Activated naive CD8-positive, alpha-beta T cell treated with anti-CD3 and anti-CD28 coated beads for 36 hours (primary cell): Measurements from ENCODE around the gene MRPL21. TPM values are rescaled to one million over a fixed set of nuclear protein-coding genes. Genes with fewer than 3 reads are reported as not detected.
"Not testable (repeated sequence)": the region's sequence is repeated elsewhere in the genome, so short reads cannot be mapped to it uniquely, and the experiment has no call there.

Experiments
- DNase-seq: peaks from one replicate; pipeline ENCODE4 v3.0.0; 2021
- H3K27ac Mint-ChIP-seq: one replicate; pipeline ENCODE4 v1.8.0; 2022; ENCODE audit warnings: mild to moderate bottlenecking, moderate library complexity, mixed read lengths
- H3K27me3 Mint-ChIP-seq: one replicate; pipeline ENCODE4 v1.8.0; 2022; ENCODE audit warnings: mild to moderate bottlenecking, mixed read lengths
- H3K36me3 Mint-ChIP-seq: one replicate; pipeline ENCODE4 v1.8.0; 2021; ENCODE audit warnings: mild to moderate bottlenecking, mixed read lengths
- H3K4me1 Mint-ChIP-seq: one replicate; pipeline ENCODE4 v1.8.0; 2021; ENCODE audit warnings: mixed read lengths
- H3K4me3 Mint-ChIP-seq: one replicate; pipeline ENCODE4 v1.8.0; 2022; ENCODE audit warnings: mild to moderate bottlenecking, moderate library complexity, mixed read lengths
- H3K9me3 Mint-ChIP-seq: one replicate; pipeline ENCODE4 v1.8.0; 2022; ENCODE audit warnings: mixed read lengths
- total RNA-seq, 2 experiments: library from RNA; stranded (reverse); gene quantifications; one replicate each; pipeline ENCODE4 v1.2.3, GENCODE V29; 2021

Gene MRPL21
- total RNA-seq, 2 experiments from 2014 or later, result 118 to 127 TPM

DNA sequence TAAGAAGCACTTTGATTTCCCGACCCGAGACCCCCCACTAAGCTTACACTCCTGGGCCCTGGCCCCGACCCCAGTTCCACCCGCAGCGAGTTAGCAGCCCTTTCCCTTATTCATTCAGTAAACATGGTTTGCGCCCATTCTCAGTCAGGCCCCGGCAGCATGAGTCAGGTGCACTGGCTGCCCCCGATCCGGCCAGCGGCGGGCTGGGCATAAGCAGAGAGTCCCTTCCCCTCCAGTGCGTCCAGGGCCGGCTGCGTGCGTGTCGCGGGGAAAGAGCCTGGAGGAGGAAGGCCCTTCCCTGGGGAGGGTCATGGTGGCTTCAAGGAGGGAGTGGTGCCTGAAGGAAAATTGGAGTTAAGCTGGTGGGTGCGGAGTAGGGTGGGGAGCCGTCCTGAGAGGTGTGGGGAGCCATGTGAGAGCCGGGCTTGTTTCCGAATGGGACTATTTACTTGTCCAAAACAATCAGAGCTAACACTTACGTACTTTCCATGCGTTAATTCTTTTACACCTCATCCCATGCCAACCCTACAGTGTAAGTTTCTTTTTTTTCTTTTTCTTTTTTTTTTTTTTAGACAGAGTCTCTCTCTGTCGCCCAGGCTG lies 716 bp upstream of the MRPL21 start:
- peak overlapping the region; percentile 99 for H3K4me3 Mint-ChIP-seq
- H3K9me3 Mint-ChIP-seq, result no peaks in the 10 kb centered on the region
- peak; percentile 24 for DNase-seq
- H3K27ac Mint-ChIP-seq, result peak overlapping the region; percentile 93
- H3K36me3 Mint-ChIP-seq, result peaks cover 25% of the 10 kb centered on the region
- peaks cover 34% of the 10 kb centered on the region for H3K4me1 Mint-ChIP-seq
- H3K27me3 Mint-ChIP-seq, result no peaks in the 10 kb centered on the region

DNA sequence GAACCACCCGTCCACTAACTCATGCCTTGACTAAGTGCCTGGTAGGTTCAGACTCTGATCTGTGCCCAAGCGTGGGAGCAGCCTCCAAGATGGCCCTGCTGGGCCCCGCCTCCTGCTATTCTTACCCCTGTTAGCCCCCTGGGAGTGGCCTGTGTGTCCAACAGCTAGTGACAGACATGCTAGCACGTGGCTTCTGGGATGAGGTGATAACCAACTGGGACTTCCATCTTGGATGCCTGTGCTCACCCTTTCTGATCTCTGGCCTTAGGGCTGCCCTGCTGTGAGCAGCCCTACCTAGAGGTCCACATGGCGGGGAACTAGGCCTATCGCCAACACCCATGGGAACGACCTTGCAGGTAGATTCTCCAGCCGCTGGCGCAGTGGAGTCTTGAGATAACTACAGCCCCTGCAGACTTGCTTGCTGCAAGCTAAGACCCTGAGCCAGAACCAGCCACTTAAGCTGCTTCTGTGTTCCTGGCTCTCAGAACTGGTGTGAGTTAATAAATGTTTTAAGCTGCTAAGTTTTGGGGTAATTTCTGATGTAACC lies 2.7 kb downstream of the MRPL21 start:
- no peak overlapping the region for H3K27ac Mint-ChIP-seq
- DNase-seq, result no peak
- H3K9me3 Mint-ChIP-seq, result no peaks in the 10 kb centered on the region
- H3K36me3 Mint-ChIP-seq, result peaks cover 16% of the 10 kb centered on the region
- no peaks in the 10 kb centered on the region for H3K27me3 Mint-ChIP-seq
- no peak overlapping the region for H3K4me3 Mint-ChIP-seq
- peaks cover 34% of the 10 kb centered on the region for H3K4me1 Mint-ChIP-seq

DNA sequence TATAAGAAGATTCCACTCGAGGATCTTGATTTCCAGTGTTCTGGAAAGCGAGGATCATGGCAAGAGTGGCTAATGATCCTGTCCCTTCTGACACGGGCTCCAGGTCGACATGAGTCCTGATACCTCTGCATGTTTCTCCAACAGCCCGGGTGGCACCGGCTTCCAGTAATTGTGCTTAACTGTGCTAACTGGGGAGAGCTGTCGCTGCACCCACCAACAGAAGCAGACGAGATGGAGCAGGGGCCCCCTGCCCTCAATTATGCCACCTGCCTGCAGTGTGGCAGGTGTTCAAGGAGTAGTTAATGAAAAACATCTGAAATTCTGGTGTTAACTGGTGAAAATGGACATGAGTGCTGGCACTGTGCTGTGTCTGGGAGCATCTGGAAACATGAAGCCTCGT lies 6.2 kb downstream of the MRPL21 start:
- peaks cover 8% of the 10 kb centered on the region for H3K36me3 Mint-ChIP-seq
- H3K27me3 Mint-ChIP-seq, result no peaks in the 10 kb centered on the region
- no peak overlapping the region for H3K4me3 Mint-ChIP-seq
- no peak overlapping the region for H3K27ac Mint-ChIP-seq
- H3K4me1 Mint-ChIP-seq, result peaks cover 24% of the 10 kb centered on the region
- H3K9me3 Mint-ChIP-seq, result no peaks in the 10 kb centered on the region
- no peak for DNase-seq

DNA sequence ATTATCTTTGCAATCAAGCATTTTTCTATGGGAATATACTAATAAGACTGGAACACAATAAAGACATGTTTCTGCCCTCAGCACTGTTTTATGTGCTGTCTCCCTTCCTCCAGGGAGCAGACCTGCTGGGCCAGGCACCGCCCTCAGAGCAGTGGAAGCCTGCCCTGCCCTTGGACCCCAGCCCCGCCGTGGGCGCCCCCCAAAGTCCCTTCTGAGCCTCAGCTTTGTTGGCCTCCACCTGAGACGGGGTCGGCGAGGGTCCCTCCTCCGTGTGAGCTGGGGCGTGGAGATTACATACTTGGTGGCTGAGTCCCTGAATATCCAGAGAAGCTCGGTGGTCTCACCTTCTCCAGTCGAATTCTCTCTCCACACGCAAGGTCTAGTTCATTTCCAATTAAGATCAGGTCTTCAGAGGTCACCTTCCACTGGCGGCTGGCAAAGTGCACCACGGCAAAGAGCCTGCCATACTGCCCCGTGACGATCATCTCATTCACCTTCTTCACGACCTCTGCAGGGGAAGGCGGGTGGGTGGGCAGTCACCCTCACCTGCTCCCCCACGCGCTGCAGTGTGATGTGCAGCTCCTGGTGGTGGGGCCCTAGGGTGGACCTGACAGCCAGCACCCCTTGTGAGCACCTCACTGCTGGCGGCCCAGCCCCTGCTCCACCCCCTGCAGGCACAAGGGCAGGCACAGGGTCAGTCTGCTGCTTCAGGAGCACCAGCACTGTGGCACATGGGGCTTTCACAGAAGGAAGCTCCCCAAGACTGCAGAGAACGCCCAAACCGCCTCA lies 7.3 kb downstream of the MRPL21 start:
- H3K27me3 Mint-ChIP-seq, result no peaks in the 10 kb centered on the region
- no peaks in the 10 kb centered on the region for H3K9me3 Mint-ChIP-seq
- no peak overlapping the region for H3K4me3 Mint-ChIP-seq
- H3K27ac Mint-ChIP-seq, result no peak overlapping the region
- DNase-seq, result no peak
- H3K36me3 Mint-ChIP-seq, result peaks cover 8% of the 10 kb centered on the region
- H3K4me1 Mint-ChIP-seq, result peaks cover 15% of the 10 kb centered on the region

DNA sequence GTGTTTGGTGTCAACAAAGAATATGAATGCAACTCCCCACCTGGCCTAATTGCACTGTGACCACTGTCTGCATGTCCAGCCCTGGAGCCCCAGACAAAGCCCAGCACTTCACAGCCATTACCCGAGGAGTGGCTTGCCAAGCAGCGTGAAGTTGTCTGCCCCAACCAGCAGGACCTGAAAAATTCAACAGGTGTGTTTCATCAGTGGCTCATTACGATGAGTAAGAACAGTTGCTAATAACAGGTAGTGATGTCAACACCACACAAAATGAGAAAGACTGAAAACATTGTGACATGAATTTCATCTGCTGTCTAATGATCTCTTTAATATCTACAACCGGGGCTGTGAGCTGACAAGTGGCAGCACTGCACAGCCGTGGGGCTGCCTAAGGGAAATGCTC lies 10.3 kb downstream of the MRPL21 start:
- peak overlapping the region; percentile 8 for H3K27ac Mint-ChIP-seq
- H3K27me3 Mint-ChIP-seq, result no peaks in the 10 kb centered on the region
- H3K36me3 Mint-ChIP-seq, result peaks cover 6% of the 10 kb centered on the region
- H3K4me1 Mint-ChIP-seq, result peaks cover 9% of the 10 kb centered on the region
- DNase-seq, result no peak
- H3K9me3 Mint-ChIP-seq, result no peaks in the 10 kb centered on the region
- H3K4me3 Mint-ChIP-seq, result no peak overlapping the region

DNA sequence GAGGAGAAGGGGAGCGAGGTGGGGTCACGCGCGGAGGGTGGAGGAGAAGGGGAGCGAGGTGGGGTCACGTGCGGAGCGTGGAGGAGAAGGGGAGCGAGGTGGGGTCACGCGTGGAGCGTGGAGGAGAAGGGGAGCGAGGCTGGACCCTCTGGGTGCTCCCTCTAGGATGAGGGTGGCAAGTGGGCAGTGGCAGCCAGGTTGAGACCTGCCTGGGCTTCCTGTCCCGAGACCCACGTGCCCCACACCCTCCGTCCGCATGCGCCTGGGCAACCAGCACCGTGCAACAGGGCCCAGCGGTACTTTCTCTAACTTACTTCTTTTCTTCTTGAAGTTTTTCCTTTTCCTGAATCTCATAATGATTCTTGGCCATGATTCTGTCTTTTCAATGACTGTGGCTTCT lies 11.1 kb downstream of the MRPL21 start:
- H3K27ac Mint-ChIP-seq, result peak overlapping the region; percentile 8
- peaks cover 9% of the 10 kb centered on the region for H3K4me1 Mint-ChIP-seq
- no peak for DNase-seq
- H3K27me3 Mint-ChIP-seq, result no peaks in the 10 kb centered on the region
- H3K4me3 Mint-ChIP-seq, result no peak overlapping the region
- H3K36me3 Mint-ChIP-seq, result peaks cover 6% of the 10 kb centered on the region
- no peaks in the 10 kb centered on the region for H3K9me3 Mint-ChIP-seq

DNA sequence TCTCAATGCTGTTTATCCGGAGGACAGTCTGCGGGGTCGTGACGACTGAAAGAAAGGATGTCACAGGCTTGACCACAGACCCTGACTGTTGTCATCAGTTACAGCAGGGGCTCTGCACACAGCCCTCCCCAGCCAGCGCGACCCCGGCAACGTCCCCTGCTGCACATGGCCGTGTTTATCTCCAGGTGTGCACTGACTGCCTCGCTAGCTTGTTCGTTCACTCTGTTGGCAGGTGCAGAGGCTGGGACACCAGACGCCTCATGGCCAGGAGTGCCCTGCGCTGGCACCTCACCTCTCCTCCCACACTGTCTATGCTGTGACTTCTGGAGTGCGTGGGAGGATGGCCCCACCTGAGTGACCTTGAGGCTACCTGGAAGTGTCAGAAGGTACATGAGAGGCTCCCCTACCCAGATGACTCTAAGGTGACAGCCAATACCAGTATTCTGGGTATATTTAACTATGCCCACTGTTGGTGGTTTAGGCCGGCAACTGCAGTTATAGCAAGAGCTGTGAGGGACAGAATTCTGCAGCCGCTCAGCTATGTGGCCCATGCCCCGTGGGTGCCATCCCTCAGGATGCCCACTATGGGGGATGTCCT lies 12.2 kb downstream of the MRPL21 start:
- Mint-ChIP-seq H3K4me1 (peaks cover 9% of the 10 kb centered on the region), H3K36me3 (peaks cover 8% of the 10 kb centered on the region)

DNA sequence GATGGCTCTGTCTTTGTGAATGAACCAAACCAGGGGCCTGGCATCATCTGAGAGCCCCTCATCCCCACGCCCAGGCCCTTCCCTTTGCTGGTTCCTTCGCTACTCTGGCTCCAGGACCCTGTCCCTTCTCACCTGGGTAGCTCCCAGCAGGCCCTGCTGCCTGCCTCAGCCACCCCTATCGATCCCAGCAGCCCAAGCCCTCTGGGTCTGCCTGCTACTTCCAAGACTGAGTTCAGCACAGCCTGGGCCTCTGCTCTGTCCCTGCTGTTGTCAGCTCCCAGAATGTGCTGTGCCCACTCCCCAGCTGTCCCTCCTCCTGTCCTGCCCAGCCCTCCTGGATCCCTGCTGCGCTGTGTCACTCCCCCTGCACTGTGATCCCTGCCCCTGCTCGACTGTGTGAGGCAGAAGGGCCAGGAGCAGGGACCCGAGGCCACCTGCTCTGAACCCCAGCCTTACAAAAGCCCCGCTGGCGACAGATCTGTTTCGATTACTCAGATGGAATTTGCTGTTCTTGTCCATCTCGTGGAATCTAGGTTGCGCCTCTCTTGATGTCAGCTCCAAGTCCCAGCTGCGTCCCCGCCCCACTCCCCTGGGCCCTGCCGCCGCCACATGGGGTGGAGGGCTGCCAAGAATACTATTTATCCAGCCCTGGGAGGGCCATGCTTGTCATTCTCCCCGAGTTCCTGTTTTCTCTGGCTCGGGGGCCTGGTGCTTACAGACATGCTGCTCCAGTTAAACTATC lies 13.0 kb downstream of the MRPL21 start:
- Mint-ChIP-seq H3K4me3 (no peak overlapping the region), H3K9me3 (no peaks in the 10 kb centered on the region), H3K27ac (no peak overlapping the region), H3K27me3 (no peaks in the 10 kb centered on the region), H3K36me3 (peaks cover 8% of the 10 kb centered on the region), H3K4me1 (peaks cover 9% of the 10 kb centered on the region)
- DNase-seq, result no peak

More for the DNA sequence above, 12.2 kb downstream of the MRPL21 start:
- Mint-ChIP-seq H3K27me3 (no peaks in the 10 kb centered on the region), H3K9me3 (no peaks in the 10 kb centered on the region), H3K4me3 (no peak overlapping the region), H3K27ac (no peak overlapping the region)
- no peak for DNase-seq

DNA sequence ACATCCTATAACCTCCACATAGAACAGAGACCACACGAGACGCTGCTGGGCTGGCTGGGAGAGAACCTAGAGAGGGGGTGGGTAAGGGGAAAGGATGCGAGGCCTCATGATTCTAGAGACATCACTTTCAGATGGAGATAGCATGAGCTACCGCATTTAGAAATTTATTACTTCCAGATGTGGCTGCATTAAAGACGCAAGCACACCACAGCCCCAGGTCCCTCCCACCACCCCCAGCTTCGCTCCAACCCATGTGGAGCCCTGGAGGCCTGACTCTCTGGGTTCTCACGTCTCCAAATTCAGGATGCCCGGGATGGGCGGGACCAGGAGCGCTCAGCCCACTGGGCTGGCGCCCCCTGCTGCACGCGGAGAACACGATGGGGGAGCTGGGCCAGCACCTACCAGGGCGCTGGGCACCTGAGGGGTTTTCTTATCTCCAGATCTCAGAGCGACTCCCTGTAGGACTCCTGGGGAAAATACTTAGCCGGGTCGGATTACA lies 13.6 kb downstream of the MRPL21 start:
- Mint-ChIP-seq H3K9me3 (no peaks in the 10 kb centered on the region), H3K36me3 (peaks cover 8% of the 10 kb centered on the region), H3K4me1 (peaks cover 9% of the 10 kb centered on the region), H3K4me3 (no peak overlapping the region), H3K27ac (no peak overlapping the region), H3K27me3 (no peaks in the 10 kb centered on the region)
- DNase-seq, result no peak

DNA sequence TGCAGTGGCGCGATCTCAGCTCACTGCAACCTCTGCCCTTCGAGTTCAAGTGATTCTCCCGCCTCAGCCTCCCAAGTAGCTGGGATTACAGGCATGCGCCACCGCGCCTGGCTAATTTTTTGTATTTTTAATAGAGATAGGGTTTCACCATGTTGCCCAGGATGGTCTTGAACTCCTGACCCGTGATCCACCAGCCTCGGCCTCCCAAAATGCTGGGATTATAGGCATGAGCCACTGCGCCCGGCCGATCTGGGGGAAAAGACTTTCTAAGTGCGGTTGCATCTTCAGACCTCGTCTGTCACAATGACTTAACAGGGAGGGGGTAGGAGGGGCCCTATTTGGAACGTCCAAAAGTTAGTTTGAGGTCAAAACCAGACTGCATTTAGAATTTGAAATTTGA lies 18.8 kb downstream of the MRPL21 start:
- H3K36me3 Mint-ChIP-seq, H3K27me3 Mint-ChIP-seq, DNase-seq, H3K4me3 Mint-ChIP-seq, H3K9me3 Mint-ChIP-seq, H3K4me1 Mint-ChIP-seq, H3K27ac Mint-ChIP-seq: not testable (repeated sequence)

DNA sequence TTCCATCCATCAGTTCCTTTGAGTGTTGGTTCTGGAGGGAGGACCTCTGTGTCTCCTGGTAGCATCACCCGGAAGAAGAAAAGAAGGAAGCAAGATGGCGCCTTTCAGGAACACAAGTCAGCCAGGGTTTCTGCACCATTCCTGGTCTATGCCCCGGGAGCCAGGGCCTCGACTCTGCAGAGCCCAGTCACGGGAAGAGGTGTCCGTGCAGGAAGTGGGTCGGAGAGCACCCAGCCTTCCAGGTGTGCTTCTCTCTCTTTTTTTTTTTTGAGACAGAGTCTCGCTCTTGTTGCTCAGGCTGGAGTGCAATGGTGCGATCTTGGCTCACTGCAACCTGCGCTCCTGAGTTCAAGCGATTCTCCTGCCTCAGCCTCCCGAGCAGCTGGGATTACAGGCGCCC lies 21.2 kb downstream of the MRPL21 start:
- no peaks in the 10 kb centered on the region for H3K27me3 Mint-ChIP-seq
- H3K9me3 Mint-ChIP-seq, result no peaks in the 10 kb centered on the region
- no peak overlapping the region for H3K4me3 Mint-ChIP-seq
- no peak for DNase-seq
- H3K27ac Mint-ChIP-seq, result no peak overlapping the region
- H3K4me1 Mint-ChIP-seq, result no peaks in the 10 kb centered on the region
- H3K36me3 Mint-ChIP-seq, result peaks cover 6% of the 10 kb centered on the region

DNA sequence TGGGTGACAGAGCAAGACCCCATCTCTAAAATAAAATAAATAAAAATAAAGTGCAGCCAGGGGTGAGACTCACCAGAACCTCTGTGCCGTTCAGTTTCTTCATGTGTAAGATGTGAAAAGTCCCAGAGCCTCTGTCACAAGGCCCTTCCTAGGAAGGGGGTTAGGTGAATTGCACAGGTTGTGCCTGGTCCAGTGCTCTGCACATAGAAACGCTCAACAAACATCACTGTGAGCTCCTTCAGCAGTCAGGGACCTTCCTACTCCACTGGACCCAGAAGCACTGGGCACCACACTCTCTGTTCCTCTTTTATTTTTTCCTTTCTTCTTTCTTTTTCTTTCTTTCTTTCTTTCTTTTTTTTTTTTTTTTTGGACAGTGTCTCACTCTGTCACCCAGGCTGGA lies 22.3 kb downstream of the MRPL21 start:
- no peaks in the 10 kb centered on the region for H3K9me3 Mint-ChIP-seq
- no peaks in the 10 kb centered on the region for H3K27me3 Mint-ChIP-seq
- no peak for DNase-seq
- H3K27ac Mint-ChIP-seq, result no peak overlapping the region
- H3K4me3 Mint-ChIP-seq, result no peak overlapping the region
- H3K4me1 Mint-ChIP-seq, result no peaks in the 10 kb centered on the region
- H3K36me3 Mint-ChIP-seq, result peaks cover 4% of the 10 kb centered on the region

DNA sequence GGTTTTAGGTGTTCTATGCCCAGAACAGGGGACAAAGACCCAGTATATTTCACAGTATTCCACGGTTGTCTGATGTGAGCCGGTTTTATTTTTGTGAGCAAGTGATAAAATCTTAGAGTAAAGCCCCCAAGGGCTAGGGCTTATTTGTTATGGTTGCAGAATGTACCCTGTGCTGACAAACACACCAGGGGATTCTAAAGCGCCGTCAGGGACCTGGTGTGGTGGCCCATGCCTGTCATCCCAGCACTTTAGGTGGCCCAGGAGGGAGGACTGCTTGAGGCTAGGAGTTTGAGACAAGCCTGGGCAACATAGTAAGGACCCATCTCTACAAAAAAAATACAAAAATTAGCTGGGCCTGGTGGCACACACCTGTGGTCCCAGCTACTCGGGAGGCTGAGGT lies 22.8 kb downstream of the MRPL21 start:
- Mint-ChIP-seq H3K27me3 (no peaks in the 10 kb centered on the region), H3K4me3 (no peak overlapping the region), H3K4me1 (no peaks in the 10 kb centered on the region), H3K36me3 (peaks cover 4% of the 10 kb centered on the region), H3K27ac (no peak overlapping the region), H3K9me3 (no peaks in the 10 kb centered on the region)
- DNase-seq, result no peak

DNA sequence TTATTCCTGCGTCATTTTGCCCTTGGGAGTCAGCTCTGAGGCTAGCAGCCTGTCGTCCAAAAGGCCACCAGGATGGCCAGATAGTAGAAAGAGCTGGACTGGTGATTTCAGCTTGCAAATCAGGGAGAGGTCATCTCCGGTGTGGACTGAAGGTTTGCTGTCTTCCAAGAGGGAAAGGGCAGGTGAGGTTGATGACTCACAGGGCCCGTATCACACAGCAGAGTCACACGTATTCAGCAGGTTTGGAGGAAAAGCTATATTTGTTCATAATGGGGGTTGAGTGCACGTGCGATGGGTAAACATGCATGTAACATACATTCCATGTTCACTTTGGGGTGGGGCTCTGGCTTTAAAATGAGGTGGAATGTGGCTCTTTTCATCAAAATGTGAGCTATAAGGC lies 25.6 kb downstream of the MRPL21 start:
- no peak for DNase-seq
- Mint-ChIP-seq H3K36me3 (peaks cover 4% of the 10 kb centered on the region), H3K9me3 (no peaks in the 10 kb centered on the region), H3K4me1 (peaks cover 2% of the 10 kb centered on the region), H3K4me3 (no peak overlapping the region), H3K27me3 (no peaks in the 10 kb centered on the region), H3K27ac (no peak overlapping the region)
